HFF-Myc (cell line): ENCODE results near the gene TMPRSS3.

Source experiments
- DNase-seq: peaks from one replicate; pipeline ENCODE4 v3.0.0-alpha.2; 2011; ENCODE audit warnings: low read depth; ENCODE audit errors: extremely low read depth
- H3K4me3 ChIP-seq: replicated peaks from 2 replicates; pipeline ENCODE4 v1.5.1; 2011; ENCODE audit warnings: low read depth, mild to moderate bottlenecking, control low read depth, low read length
- TF ChIP-seq, protein P1 (sequence below): IDR thresholded peaks from 2 replicates; pipeline ENCODE4 v1.5.1; 2012; ENCODE audit warnings: mild to moderate bottlenecking, low read depth, low read length, control low read depth; ENCODE audit errors: missing control alignments

The TMPRSS3 gene

DNA sequence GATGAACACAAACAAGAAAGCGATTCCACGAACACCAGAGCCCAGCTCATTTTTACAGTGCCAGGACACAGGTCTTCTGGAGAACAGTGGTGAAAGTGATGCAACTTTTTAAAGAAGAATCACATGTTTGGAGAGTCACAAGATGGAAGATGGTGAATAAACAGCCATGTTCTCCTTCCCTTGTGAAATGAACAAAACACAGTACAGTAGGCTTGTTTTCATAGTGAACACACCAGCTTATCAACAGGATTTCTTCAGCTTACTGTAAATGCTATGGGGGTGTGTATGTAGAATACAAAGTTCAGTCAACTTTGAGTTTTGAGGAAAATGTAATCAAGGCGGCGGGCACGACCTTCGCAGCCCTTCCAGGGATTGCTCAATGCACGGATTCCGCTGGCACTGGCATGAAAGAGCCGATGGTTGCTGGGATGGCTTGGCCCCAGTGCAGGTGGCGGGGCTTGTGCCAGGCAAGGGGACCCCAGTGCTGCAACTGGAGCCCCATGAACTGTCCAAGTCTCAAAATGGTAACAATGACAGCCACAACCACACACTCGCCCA, 9.7 kb downstream of the TMPRSS3 start:
- H3K4me3 ChIP-seq = no peak overlapping the region
- TF ChIP-seq, protein P1, sequence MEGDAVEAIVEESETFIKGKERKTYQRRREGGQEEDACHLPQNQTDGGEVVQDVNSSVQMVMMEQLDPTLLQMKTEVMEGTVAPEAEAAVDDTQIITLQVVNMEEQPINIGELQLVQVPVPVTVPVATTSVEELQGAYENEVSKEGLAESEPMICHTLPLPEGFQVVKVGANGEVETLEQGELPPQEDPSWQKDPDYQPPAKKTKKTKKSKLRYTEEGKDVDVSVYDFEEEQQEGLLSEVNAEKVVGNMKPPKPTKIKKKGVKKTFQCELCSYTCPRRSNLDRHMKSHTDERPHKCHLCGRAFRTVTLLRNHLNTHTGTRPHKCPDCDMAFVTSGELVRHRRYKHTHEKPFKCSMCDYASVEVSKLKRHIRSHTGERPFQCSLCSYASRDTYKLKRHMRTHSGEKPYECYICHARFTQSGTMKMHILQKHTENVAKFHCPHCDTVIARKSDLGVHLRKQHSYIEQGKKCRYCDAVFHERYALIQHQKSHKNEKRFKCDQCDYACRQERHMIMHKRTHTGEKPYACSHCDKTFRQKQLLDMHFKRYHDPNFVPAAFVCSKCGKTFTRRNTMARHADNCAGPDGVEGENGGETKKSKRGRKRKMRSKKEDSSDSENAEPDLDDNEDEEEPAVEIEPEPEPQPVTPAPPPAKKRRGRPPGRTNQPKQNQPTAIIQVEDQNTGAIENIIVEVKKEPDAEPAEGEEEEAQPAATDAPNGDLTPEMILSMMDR = no peak
- no peak for DNase-seq

DNA sequence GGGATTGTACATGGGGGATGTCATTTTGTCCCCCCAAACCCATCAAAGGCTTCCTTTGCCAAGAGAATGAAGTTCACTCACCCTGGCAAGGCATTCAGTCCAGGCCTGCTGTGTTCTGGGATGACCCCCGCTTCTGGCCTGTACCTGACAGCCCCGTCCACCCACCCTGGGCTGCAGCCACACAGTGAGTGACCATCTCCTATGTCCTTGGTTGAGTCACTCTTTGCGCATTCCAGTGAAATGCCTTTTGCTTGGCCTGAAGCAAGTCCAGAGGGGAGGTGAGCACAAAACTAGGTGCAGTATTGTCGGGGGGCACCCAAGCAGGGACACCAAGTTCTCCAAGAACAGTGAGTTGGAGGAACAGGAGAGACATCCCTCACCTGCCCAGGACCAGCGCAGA, 10.2 kb downstream of the TMPRSS3 start:
- H3K4me3 ChIP-seq = no peak overlapping the region
- no peak for DNase-seq
- TF ChIP-seq, protein P1 = no peak

DNA sequence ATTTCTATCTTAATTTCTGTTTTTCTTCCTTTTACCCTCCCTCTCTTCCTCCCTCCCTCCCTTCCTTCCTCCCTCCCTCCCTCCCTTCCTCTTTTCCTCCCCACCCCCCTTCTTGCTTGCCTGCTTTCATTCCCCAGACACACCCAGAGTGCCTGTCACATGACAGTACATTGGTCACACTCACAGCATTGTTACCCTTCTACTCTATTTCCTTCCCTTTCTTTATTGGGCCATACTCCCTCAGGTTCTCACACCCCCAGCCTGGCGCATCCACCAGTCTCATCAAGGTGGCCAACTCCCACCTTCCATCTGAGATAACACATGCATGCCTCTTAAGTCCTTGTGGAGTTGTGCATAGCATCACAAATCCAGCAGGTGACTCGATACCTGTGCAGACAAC, 10.9 kb downstream of the TMPRSS3 start:
- no peak for DNase-seq
- TF ChIP-seq, protein P1 = no peak
- no peak overlapping the region for H3K4me3 ChIP-seq

DNA sequence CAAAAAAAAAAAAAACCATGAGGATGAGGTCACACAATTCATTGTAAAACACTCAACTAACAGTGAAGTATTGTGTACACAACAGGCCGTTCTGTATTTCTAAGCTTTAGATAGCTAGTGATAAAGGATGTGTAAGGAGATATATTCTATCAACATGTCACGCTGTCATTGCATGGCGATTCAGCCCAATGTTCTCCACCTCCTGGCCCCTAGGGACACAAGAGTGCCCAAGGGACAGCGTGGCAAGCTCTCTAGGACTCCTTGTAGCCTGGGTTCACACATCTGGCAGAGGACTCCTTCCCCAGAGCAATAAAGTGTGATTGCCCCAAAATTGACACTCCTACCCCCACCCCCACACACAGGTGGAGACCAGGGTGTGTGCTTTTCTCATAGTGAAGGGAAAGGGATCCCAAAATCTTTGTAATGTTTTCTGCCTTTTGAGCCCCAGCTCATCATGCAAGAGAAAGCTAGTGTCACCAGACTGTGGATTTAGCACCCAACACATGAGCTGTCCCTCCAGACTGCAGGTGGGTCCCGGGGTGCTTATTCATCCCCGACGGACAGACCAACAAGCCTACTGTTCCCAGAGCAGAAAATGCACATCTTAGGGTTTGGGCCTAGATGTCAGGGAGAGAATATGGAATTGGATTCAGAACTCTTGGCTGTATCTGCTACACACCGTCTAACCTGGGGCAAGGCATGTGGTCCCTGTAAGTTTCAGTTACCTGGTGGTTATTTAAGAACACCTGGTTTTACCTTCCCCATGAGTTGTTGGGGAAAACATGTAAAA, 11.5 kb downstream of the TMPRSS3 start:
- H3K4me3 ChIP-seq = no peak overlapping the region
- no peak for DNase-seq
- TF ChIP-seq, protein P1 = no peak

DNA sequence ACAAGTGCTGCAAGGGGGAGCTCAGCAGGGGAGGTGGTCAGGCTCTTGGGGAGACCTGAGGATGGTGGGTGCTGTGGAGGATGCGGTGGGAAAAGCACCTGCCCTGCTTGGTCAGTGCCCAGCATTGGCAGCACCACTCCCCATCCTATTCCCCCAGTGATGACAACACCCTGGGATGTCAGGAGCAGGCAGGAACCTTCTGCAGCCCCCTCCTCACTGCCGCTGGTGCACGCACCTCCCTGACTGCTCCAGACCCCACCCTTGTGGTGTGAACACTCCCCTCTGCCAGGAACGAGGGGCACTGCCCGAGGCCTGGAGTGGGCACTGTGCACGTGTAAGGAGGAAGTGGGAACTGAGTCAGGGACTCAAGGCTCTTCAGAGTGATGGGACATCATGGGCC, 12.5 kb downstream of the TMPRSS3 start:
- no peak for DNase-seq
- H3K4me3 ChIP-seq = no peak overlapping the region
- TF ChIP-seq, protein P1 = no peak

DNA sequence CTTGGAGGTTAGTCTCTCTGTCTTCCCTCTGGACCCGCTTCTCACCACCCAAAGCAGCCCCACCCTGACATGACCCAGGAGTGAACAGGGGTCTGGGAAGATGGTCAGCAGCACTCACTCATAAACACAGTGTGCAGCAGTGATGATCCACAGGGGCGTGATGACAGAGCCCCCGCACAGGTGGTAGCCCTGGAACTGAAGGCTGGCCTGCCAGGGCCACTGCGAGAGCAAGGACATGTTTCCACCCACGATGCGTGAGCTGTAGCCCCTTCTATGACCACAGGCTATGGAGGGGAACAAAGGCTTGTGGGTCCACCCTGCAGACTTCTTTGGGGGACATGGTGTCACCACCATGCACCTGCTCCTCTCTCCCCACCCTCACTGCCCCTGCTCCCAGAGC, 12.9 kb downstream of the TMPRSS3 start:
- H3K4me3 ChIP-seq = no peak overlapping the region
- no peak for DNase-seq
- TF ChIP-seq, protein P1 = no peak
